Lower leg skin (tissue), 3 donors: Measurements from ENCODE around the gene FILIP1.

Experiments used
- POLR2A ChIP-seq, 2 donors: fragments of 450-650 bp; IDR thresholded peaks; one replicate each; pipeline ENCODE4 v1.6.1; 2016 to 2017; ENCODE audit warnings: antibody characterized with exemption in 2 of 2, mild to moderate bottlenecking in 1 of 2, moderate library complexity in 1 of 2
- TF ChIP-seq, protein P1 (sequence below), 3 donors: fragments of 450-650 bp; IDR thresholded peaks; one replicate each; pipeline ENCODE4 v1.5.1; 2016; ENCODE audit warnings: antibody characterized with exemption in 3 of 3, mild to moderate bottlenecking in 3 of 3, moderate library complexity in 2 of 3

DNA sequence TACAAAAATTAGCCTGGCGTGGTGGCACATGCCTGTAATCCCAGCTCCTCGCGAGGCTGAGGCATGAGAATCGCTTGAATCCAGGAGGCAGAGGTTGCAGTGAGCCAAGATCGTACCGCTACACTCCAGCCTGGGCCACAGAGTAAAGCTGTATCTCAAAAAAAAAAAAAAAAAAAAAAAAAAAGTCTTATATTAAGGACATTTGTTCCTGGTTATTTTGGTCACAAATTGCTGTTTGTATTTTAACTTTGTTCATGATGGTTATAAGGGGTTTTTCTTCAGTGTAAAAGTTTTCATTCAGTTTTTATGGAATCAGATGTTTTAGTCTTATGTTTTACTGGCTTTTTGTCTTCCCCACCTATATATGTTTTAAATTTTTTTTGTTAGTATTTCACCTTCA, 13.9 kb downstream of the FILIP1 start:
- TF ChIP-seq, protein P1, sequence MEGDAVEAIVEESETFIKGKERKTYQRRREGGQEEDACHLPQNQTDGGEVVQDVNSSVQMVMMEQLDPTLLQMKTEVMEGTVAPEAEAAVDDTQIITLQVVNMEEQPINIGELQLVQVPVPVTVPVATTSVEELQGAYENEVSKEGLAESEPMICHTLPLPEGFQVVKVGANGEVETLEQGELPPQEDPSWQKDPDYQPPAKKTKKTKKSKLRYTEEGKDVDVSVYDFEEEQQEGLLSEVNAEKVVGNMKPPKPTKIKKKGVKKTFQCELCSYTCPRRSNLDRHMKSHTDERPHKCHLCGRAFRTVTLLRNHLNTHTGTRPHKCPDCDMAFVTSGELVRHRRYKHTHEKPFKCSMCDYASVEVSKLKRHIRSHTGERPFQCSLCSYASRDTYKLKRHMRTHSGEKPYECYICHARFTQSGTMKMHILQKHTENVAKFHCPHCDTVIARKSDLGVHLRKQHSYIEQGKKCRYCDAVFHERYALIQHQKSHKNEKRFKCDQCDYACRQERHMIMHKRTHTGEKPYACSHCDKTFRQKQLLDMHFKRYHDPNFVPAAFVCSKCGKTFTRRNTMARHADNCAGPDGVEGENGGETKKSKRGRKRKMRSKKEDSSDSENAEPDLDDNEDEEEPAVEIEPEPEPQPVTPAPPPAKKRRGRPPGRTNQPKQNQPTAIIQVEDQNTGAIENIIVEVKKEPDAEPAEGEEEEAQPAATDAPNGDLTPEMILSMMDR (IDR thresholded peaks at IDR 0.05) = no peak
- TF ChIP-seq POLR2A (IDR thresholded peaks at IDR 0.05) = no peak
